ENCODE measurements around the gene RBMS3. TPM values are rescaled to one million over a fixed set of nuclear protein-coding genes. Genes with fewer than 3 reads are reported as not detected.
A peak's percentile ranks its signal among the peaks of the same experiment; 100 is the strongest.

The RBMS3 gene
- total RNA-seq, 1 donor from 2014 or later, result 0.47 TPM

- peaks cover 22% of the 10 kb centered on the region for H3F3A ChIP-seq (ENCODE audit: low read depth)
- no peak overlapping the region for H2AFZ ChIP-seq (replicated peaks)
- no peaks in the 10 kb centered on the region for H3K27me3 ChIP-seq
- no peak overlapping the region for H3K4me2 ChIP-seq
- H3K4me1 ChIP-seq, result peaks cover 27% of the 10 kb centered on the region
- no peaks in the 10 kb centered on the region for H4K20me1 ChIP-seq (ENCODE audit: low read depth)
- H3K9ac ChIP-seq, result no peak overlapping the region
- no peak overlapping the region for H3K27ac ChIP-seq
- H3K9me3 ChIP-seq (ENCODE audit: low read depth), result no peaks in the 10 kb centered on the region
- Mint-ChIP-seq H3K9me3 (no peaks in the 10 kb centered on the region), H3K27me3 (ENCODE audit: insufficient read depth, low read depth) (peaks cover 2% of the 10 kb centered on the region), H3K27ac (no peak overlapping the region), H3K4me3 (no peak overlapping the region), H3K4me1 (peaks cover 66% of the 10 kb centered on the region), H3K36me3 (no peaks in the 10 kb centered on the region)
- no peaks in the 10 kb centered on the region for H3K79me2 ChIP-seq (ENCODE audit: low read depth)
- TF ChIP-seq EZH2 (IDR thresholded peaks at IDR 0.05), result no peak
- no peak for TF ChIP-seq EZH2phosphoT487 (IDR thresholded peaks at IDR 0.05)
- TF ChIP-seq CTCF (IDR thresholded peaks at IDR 0.05), result no peak
- no peak for DNase-seq (ENCODE audit: low spot score)
- H3K4me3 ChIP-seq, result no peak overlapping the region
- H3K36me3 ChIP-seq, result no peaks in the 10 kb centered on the region
Observed at GRCh38 chr3:29284497-29284896, 3.6 kb downstream of the RBMS3 start.

- Histone ChIP-seq H3K9me3 (ENCODE audit: low read depth) (no peaks in the 10 kb centered on the region), H2AFZ (replicated peaks) (peak overlapping the region; percentile 97), H3K4me1 (peaks cover 25% of the 10 kb centered on the region), H4K20me1 (ENCODE audit: low read depth) (no peaks in the 10 kb centered on the region), H3K27ac (no peak overlapping the region), H3K9ac (no peak overlapping the region), H3K4me2 (peak overlapping the region; percentile 33), H3K79me2 (ENCODE audit: low read depth) (no peaks in the 10 kb centered on the region), H3K36me3 (no peaks in the 10 kb centered on the region), H3F3A (ENCODE audit: low read depth) (peaks cover 15% of the 10 kb centered on the region), H3K27me3 (no peaks in the 10 kb centered on the region), H3K4me3 (no peak overlapping the region)
- Mint-ChIP-seq H3K27ac (peak overlapping the region; percentile 2), H3K4me3 (no peak overlapping the region), H3K27me3 (ENCODE audit: insufficient read depth, low read depth) (peaks cover 2% of the 10 kb centered on the region), H3K4me1 (peaks cover 57% of the 10 kb centered on the region), H3K36me3 (no peaks in the 10 kb centered on the region), H3K9me3 (no peaks in the 10 kb centered on the region)
- no peak for TF ChIP-seq EZH2phosphoT487 (IDR thresholded peaks at IDR 0.05)
- no peak for TF ChIP-seq CTCF (IDR thresholded peaks at IDR 0.05)
- TF ChIP-seq EZH2 (IDR thresholded peaks at IDR 0.05), result no peak
- no peak for DNase-seq (ENCODE audit: low spot score)
Observed at GRCh38 chr3:29285471-29286071, 4.7 kb downstream of the RBMS3 start.

GRCh38 chr3:29286478-29287240 lies 5.8 kb downstream of the RBMS3 start:
- peak overlapping the region; percentile 97 for H2AFZ ChIP-seq (replicated peaks)
- Mint-ChIP-seq H3K4me3 (no peak overlapping the region), H3K4me1 (peaks cover 48% of the 10 kb centered on the region), H3K9me3 (no peaks in the 10 kb centered on the region), H3K27ac (no peak overlapping the region), H3K36me3 (no peaks in the 10 kb centered on the region), H3K27me3 (ENCODE audit: insufficient read depth, low read depth) (no peaks in the 10 kb centered on the region)
- no peak overlapping the region for H3K4me3 ChIP-seq
- H3K27me3 ChIP-seq, result no peaks in the 10 kb centered on the region
- DNase-seq (ENCODE audit: low spot score), result no peak
- H3K9me3 ChIP-seq (ENCODE audit: low read depth), result no peaks in the 10 kb centered on the region
- no peak for TF ChIP-seq CTCF (IDR thresholded peaks at IDR 0.05)
- no peak for TF ChIP-seq EZH2 (IDR thresholded peaks at IDR 0.05)
- no peak for TF ChIP-seq EZH2phosphoT487 (IDR thresholded peaks at IDR 0.05)
- peaks cover 25% of the 10 kb centered on the region for H3K4me1 ChIP-seq
- peaks cover 4% of the 10 kb centered on the region for H3F3A ChIP-seq (ENCODE audit: low read depth)
- no peak overlapping the region for H3K9ac ChIP-seq
- H3K4me2 ChIP-seq, result no peak overlapping the region
- no peaks in the 10 kb centered on the region for H3K36me3 ChIP-seq
- H4K20me1 ChIP-seq (ENCODE audit: low read depth), result no peaks in the 10 kb centered on the region
- no peaks in the 10 kb centered on the region for H3K79me2 ChIP-seq (ENCODE audit: low read depth)
- no peak overlapping the region for H3K27ac ChIP-seq
